Uterus (tissue), 4 donors: Measurements from ENCODE around the gene PRRX2. TPM values are rescaled to one million over a fixed set of nuclear protein-coding genes. Genes with fewer than 3 reads are reported as not detected.
A peak's percentile ranks its signal among the peaks of the same experiment; 100 is the strongest.

Experiments used
- DNase-seq, 2 donors: peaks; one replicate each; pipeline ENCODE4 v3.0.0-alpha.2; 2019 to 2020
- H3K27ac ChIP-seq, 2 donors: fragments of 200-600 bp; sonication (generic); 1 replicate in 1 of 2; 2 replicates in 1 of 2; pipeline ENCODE4 v1.5.1; 2016 to 2018
- H3K27me3 ChIP-seq, 2 donors: fragments of 200-600 bp; sonication (generic); one replicate each; pipeline ENCODE4 v1.5.1; 2018 to 2019; ENCODE audit warnings: control low read depth in 1 of 2
- H3K36me3 ChIP-seq, 2 donors: fragments of 200-600 bp; sonication (generic); one replicate each; pipeline ENCODE4 v1.5.1; 2019; ENCODE audit warnings: control low read depth in 1 of 2
- H3K4me1 ChIP-seq, 2 donors: fragments of 200-600 bp; sonication (generic); one replicate each; pipeline ENCODE4 v1.5.1; 2018 to 2019; ENCODE audit warnings: control low read depth in 1 of 2
- H3K4me3 ChIP-seq, 2 donors: fragments of 200-600 bp; sonication (generic); 1 replicate in 1 of 2; 2 replicates in 1 of 2; pipeline ENCODE4 v1.5.1; 2018 to 2019; ENCODE audit warnings: mild to moderate bottlenecking in 1 of 2
- H3K9me3 ChIP-seq, 2 donors: fragments of 200-600 bp; sonication (generic); one replicate each; pipeline ENCODE4 v1.5.1; 2019; ENCODE audit warnings: control low read depth in 1 of 2
- POLR2A ChIP-seq, 2 donors: fragments of 450-650 bp; IDR thresholded peaks; one replicate each; pipeline ENCODE4 v1.6.1; 2016; ENCODE audit warnings: antibody characterized with exemption in 2 of 2, mild to moderate bottlenecking in 1 of 2, moderate library complexity in 1 of 2
- intact Hi-C: fragments of 100-400 bp; cut with DNase I; formaldehyde crosslinking; loops from one replicate; pipeline ENCODE4 v1.15.1; 2023; ENCODE audit warnings: low total_unique reads
- total RNA-seq, 4 donors: library from RNA; depleted of rRNA in 3 of 4; stranded (reverse); fragments of >200 nt in 3 of 4; gene quantifications; one replicate each; pipeline versions ENCODE4 v1.1.0 to v1.2.4, GENCODE V29; 2014 to 2023
- TF ChIP-seq, protein P1 (sequence below), 4 experiments: fragments of 200-600 bp in 2 of 4; fragments of 450-650 bp in 2 of 4; sonication (generic) in 2 of 4; IDR thresholded peaks; one replicate each; pipeline ENCODE4 v1.5.1; 2016 to 2019; ENCODE audit warnings: antibody characterized with exemption in 4 of 4, mild to moderate bottlenecking in 2 of 4, moderate library complexity in 1 of 4
- donor health status: DM: yes; HTN: yes; CAD: no.

The PRRX2 gene
- total RNA-seq, 4 donors from 2014 or later, result 3.5 to 5.5 TPM; not detected in 2

DNA sequence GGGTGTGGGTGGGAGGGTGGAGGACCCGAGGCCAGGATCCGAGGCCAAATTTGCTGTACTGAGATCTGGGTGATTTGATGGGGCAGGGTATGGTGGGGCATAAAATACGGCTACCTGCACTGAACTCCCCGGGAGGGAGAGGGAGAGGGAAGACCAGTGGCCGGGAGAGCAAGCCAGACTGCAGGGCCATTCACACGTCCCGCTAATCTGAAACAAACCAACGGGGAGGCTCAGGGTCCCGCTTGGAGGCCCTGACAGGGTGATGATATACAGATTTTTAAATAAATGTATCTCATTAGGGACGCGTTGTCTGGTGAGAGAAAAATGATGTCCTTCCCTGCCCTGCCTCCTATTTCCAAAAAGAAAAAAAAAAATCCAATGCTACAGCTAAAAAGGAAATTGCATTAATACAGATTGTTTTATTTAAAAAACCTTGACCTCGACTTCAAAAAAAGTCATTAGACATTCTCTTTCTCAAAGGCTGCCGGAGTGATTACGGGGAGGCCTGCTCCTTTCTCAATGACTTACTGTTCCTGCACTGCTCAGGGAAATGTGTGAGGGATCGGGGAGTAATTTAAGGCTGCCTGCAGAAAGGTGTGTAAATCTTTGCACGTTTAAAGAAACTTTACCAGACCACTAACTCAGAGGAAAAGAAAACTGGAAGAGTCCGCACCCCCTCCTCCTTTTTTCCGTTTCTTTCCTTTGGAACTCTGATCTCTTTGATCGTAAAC is 11.5 kb upstream of the PRRX2 start:
- Histone ChIP-seq H3K4me1 (no peaks in the 10 kb centered on the region), H3K36me3 (no peaks in the 10 kb centered on the region), H3K4me3 (peak overlapping the region in 1 of 2 donors; percentile 2), H3K9me3 (no peaks in the 10 kb centered on the region), H3K27ac (peak overlapping the region; percentile 74 to 78), H3K27me3 (no peaks in the 10 kb centered on the region)
- no peak for DNase-seq
- TF ChIP-seq, protein P1, sequence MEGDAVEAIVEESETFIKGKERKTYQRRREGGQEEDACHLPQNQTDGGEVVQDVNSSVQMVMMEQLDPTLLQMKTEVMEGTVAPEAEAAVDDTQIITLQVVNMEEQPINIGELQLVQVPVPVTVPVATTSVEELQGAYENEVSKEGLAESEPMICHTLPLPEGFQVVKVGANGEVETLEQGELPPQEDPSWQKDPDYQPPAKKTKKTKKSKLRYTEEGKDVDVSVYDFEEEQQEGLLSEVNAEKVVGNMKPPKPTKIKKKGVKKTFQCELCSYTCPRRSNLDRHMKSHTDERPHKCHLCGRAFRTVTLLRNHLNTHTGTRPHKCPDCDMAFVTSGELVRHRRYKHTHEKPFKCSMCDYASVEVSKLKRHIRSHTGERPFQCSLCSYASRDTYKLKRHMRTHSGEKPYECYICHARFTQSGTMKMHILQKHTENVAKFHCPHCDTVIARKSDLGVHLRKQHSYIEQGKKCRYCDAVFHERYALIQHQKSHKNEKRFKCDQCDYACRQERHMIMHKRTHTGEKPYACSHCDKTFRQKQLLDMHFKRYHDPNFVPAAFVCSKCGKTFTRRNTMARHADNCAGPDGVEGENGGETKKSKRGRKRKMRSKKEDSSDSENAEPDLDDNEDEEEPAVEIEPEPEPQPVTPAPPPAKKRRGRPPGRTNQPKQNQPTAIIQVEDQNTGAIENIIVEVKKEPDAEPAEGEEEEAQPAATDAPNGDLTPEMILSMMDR (IDR thresholded peaks at IDR 0.05), result no peak
- TF ChIP-seq POLR2A (IDR thresholded peaks at IDR 0.05), result no peak
- intact Hi-C loops, result loop anchor here (10.0 kb wide), 1 partner anchor 71 kb away; no protein-coding TSS in a partner anchor

GRCh38 chr9:129654554-129655040 is 10.8 kb upstream of the PRRX2 start:
- H3K36me3 ChIP-seq, result no peaks in the 10 kb centered on the region
- no peak for DNase-seq
- peak overlapping the region; percentile 74 to 78 for H3K27ac ChIP-seq
- TF ChIP-seq, protein P1 (IDR thresholded peaks at IDR 0.05), result no peak
- TF ChIP-seq POLR2A (IDR thresholded peaks at IDR 0.05), result no peak
- intact Hi-C loops, result loop anchor here (10.0 kb wide), 1 partner anchor 70 kb away; no protein-coding TSS in a partner anchor
- no peaks in the 10 kb centered on the region for H3K4me1 ChIP-seq
- no peaks in the 10 kb centered on the region for H3K9me3 ChIP-seq
- peak overlapping the region in 1 of 2 donors; percentile 2 for H3K4me3 ChIP-seq
- no peaks in the 10 kb centered on the region for H3K27me3 ChIP-seq

DNA sequence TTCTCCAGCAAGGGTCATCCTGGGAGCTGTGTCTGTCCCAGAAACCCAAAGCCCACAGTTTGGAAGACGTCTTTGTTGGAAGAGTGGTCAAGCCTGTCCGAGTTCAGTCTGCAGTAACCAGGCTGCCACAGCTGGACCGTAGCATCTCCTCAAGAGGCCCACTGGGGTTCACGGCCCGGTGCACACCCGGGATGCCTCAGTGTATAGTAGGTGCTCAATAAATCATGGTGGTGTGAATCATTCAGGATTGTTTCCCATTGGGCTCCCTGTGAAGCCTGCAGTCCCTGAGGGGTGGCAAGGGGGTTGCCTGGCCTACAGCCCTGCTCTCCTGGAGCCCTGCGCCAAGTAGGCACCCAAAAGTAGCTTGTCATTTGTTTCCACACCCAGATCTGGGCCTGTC is 10.3 kb upstream of the PRRX2 start:
- TF ChIP-seq, protein P1 (IDR thresholded peaks at IDR 0.05), result no peak
- no peak for TF ChIP-seq POLR2A (IDR thresholded peaks at IDR 0.05)
- no peaks in the 10 kb centered on the region for H3K27me3 ChIP-seq
- no peak for DNase-seq
- peak overlapping the region; percentile 74 to 78 for H3K27ac ChIP-seq
- intact Hi-C loops, result loop anchor here (10.0 kb wide), 1 partner anchor 70 kb away; no protein-coding TSS in a partner anchor
- H3K4me1 ChIP-seq, result no peaks in the 10 kb centered on the region
- H3K4me3 ChIP-seq, result no peak overlapping the region
- no peaks in the 10 kb centered on the region for H3K9me3 ChIP-seq
- no peaks in the 10 kb centered on the region for H3K36me3 ChIP-seq

DNA sequence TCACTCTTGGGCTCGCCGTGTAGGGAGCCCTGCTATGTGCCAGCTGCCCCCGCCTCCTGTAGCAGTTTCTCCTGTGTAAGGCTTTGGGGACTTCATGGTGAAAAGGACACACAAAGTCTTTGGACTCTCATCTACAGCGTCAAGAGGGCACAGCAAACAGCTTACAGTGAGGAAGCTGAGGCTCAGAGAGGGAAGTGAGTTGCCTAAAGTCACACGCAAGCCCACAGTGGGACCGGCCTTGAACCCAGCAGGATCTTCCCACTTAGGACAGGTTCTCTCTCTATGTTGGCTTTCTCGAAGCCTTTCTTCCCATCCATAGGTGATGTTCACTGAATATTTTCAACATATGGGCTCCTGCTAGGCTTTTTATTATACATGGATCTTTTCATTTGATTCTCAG is 9.8 kb upstream of the PRRX2 start:
- H3K27ac ChIP-seq, result no peak overlapping the region
- H3K9me3 ChIP-seq, result no peaks in the 10 kb centered on the region
- intact Hi-C loops, result loop anchor here (10.0 kb wide), 1 partner anchor 69 kb away; no protein-coding TSS in a partner anchor
- H3K4me1 ChIP-seq, result no peaks in the 10 kb centered on the region
- H3K36me3 ChIP-seq, result no peaks in the 10 kb centered on the region
- no peak for DNase-seq
- no peaks in the 10 kb centered on the region for H3K27me3 ChIP-seq
- TF ChIP-seq, protein P1 (IDR thresholded peaks at IDR 0.05), result no peak
- TF ChIP-seq POLR2A (IDR thresholded peaks at IDR 0.05), result no peak
- H3K4me3 ChIP-seq, result no peak overlapping the region

- intact Hi-C loops, result loop anchor here (10.0 kb wide), 1 partner anchor 68 kb away; no protein-coding TSS in a partner anchor
- H3K27ac ChIP-seq, result no peak overlapping the region
- H3K9me3 ChIP-seq, result no peaks in the 10 kb centered on the region
- H3K4me1 ChIP-seq, result no peaks in the 10 kb centered on the region
- no peak overlapping the region for H3K4me3 ChIP-seq
- H3K36me3 ChIP-seq, result no peaks in the 10 kb centered on the region
- TF ChIP-seq, protein P1 (IDR thresholded peaks at IDR 0.05), result no peak
- TF ChIP-seq POLR2A (IDR thresholded peaks at IDR 0.05), result no peak
- DNase-seq, result no peak
- H3K27me3 ChIP-seq, result no peaks in the 10 kb centered on the region
Measured at GRCh38 chr9:129656795-129657390, 8.6 kb upstream of the PRRX2 start.
